GM18867 (cell line): ENCODE measurements around the gene ASL.
"Not testable (repeated sequence)": the region's sequence is repeated elsewhere in the genome, so short reads cannot be mapped to it uniquely, and the experiment has no call there.

Experiments used
- ATAC-seq: cut with Tn5 transposase; IDR thresholded peaks from one replicate; pipeline ENCODE4 v1.9.1; 2021; ENCODE audit warnings: mild to moderate bottlenecking, moderate library complexity; ENCODE audit not compliant: unreplicated experiment

Gene ASL

GRCh38 chr7:66116680-66117420 is 41.2 kb downstream of the ASL start:
- not testable (repeated sequence) for ATAC-seq

DNA sequence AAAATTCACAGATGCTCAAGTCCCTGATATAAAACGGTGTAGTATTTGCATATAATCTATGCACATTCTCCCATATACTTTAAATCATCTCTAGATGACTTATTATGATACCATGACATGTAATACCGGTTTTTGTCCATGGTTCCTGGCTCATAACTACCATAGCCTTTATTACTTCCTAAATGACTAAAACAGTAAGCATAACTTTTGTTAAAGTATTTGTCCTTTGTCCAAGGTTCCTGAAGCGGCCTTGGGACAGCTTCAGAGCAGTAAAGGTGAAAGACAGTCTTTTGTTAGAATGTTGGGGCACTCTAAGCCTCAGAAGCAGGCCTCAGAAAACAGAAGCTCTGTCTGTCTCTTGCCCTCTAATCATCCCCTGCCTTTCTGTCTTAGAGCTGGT is 43.0 kb downstream of the ASL start:
- ATAC-seq = no peak

DNA sequence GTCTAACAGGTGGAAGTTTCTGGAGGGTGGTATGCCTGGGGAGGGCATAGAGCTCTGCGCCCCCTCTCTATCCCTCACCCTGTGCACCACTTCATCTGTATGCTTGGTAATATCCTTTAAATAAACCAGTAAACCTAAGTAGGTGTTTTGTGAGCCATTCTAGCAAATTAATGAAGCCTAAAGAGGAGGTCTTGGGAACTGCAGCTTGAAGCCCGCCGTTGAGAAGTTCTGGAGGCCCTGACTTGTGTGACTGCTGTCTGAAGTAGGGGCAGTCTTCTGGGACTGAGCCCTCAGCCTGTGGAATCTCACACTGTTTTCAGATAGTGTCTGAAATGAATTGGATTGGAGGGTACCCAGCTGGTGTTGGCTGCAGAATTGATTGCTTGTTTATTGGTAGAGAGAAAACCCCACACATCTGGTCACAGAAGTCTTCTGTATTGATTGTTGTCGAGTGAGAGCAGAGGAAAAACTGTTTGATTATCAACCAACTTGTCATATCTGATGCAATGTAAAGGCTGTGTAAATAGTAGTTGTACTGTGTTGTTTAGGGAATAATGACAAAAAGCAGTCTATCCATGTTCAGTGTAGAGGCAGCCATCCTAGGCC is 43.7 kb downstream of the ASL start:
- ATAC-seq = no peak

- no peak for ATAC-seq
These were observed 47.5 kb downstream of the ASL start for GRCh38 chr7:66123175-66123528.

DNA sequence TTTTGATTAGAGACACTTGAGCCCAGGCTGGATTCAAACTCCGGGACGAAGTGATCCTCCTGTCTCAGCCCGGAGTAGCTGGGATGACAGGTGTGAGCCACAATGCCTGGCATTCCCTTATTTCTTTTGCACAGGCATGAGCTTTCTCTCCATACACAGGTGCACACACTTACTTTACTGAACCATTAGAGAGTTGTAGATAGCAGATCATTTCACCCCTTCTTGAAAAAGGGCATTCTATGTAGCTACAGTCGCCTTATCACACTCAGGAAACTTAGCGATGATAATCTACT is 48.9 kb downstream of the ASL start:
- not testable (repeated sequence) for ATAC-seq

- no peak for ATAC-seq
These were observed 49.6 kb downstream of the ASL start for GRCh38 chr7:66125052-66125694.

- not testable (repeated sequence) for ATAC-seq
These were observed 50.2 kb downstream of the ASL start for GRCh38 chr7:66125781-66126352.

DNA sequence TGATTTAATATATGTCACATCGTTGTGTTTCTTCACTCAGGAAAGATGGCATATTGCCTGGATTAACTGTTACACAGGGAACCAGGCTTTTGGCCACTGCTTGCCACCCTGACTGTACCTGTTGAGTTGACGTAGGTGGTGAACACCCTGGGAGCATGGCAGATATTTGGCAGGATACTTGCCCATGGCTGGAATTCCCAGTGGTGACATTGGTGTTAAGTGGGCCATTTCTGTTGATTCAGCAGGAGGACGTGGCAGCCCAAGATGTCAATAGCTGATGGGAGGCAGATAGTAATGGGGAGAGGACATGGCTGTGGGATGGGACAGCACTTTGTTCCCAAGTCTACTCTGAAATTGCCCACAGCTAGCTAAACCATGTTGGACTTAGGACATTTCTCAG is 51.6 kb downstream of the ASL start:
- ATAC-seq = not testable (repeated sequence)

- ATAC-seq = no peak
These were observed 63.6 kb downstream of the ASL start for GRCh38 chr7:66138994-66139752.

DNA sequence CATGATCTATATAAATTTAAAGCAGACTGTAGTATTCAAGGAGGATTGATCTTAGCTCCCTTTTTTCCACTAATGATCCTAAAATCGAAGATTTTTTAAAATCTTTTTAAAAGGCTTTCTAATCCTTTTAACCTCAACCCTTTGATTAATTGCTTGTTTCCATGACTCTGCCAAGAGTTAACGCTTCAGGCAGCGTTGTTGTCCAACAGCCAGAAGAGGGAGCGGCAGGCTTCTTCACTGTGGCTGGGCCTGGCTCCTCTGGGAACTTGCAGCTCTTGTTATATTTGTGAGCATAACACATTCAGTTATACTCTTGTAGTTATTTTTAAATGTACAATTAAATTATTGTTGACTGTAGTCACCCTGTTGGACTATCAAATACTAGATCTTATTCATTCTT is 65.3 kb downstream of the ASL start:
- ATAC-seq = no peak

- ATAC-seq = no peak
These were observed 66.7 kb downstream of the ASL start for GRCh38 chr7:66142334-66142733.

GRCh38 chr7:66142996-66143395 is 67.4 kb downstream of the ASL start:
- ATAC-seq = no peak
